Measurements from ENCODE around the gene CLPSL1.

The CLPSL1 gene

GRCh38 chr6:35798706-35799105 is 17.9 kb downstream of the CLPSL1 start:
- DNase-seq = no peak

GRCh38 chr6:35801148-35801547 is 20.3 kb downstream of the CLPSL1 start:
- no peak for DNase-seq

DNA sequence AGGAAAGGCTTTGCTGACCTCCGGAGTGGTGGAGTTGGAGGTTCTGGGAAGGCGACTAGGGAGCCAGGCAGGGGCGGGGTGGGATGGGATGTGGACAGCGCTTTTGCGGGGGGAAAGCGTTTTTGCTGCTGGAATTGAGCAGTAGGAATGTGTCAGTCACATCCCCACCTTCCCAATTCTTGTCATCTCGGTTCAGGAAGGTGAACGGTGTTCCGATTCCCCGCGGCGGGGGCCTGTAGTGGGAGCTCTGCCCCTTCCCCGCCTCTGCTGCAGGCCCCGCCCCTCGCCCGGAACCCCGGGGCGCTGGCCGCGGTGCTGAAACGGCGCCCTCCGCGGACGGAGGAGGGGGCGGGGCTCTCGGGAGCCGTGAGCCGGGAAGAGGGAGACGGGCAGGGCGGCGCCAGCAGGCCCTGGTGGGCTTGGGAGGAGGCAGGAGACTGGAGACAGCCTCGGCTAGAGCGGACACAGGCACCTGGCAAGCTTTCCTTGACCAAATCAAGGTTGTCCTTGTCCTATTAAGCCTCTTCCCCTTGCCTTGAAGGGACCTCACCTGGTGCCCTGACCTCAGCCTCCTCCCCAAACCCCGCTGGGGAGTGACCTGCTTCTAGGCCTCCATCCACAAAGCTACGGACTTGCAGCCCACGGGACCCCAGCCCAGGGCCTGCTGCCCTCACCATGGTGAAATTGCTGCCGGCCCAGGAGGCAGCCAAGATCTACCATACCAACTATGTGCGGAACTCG is 24.3 kb downstream of the CLPSL1 start, which contains the start of gene LHFPL5:
TSS of gene LHFPL5 (plus strand) at position 357 of the 741 bp plus-strand sequence. CDS start at position 676, 319 bp downstream.
- peak; percentile 4 for DNase-seq

DNA sequence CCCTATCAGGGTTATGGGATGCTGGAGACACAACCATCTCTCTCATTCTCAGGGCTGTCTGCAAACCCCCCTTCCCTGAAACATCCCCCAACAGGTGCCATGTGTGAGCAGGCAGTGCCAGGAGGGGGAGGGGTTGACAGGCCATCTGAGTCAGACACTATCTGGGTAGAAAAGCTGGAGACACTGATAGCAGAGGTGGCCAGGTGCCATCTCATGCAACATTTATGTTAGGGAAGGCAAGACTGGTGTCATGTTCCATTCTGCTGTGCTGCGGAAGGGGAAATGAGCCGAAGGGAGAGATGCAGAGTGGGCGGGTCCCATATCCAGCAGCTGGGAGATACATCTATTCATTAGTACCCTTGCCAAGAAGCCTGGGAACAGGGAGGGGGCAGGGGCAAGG is 27.9 kb downstream of the CLPSL1 start:
- no peak for DNase-seq

GRCh38 chr6:35809809-35810208 is 29.0 kb downstream of the CLPSL1 start:
- DNase-seq = no peak

- no peak for DNase-seq
Measured at GRCh38 chr6:35810971-35811698, 30.3 kb downstream of the CLPSL1 start.

GRCh38 chr6:35811699-35811995 is 30.8 kb downstream of the CLPSL1 start:
- DNase-seq = no peak

GRCh38 chr6:35817515-35817914 is 36.7 kb downstream of the CLPSL1 start:
- no peak for DNase-seq

- DNase-seq = no peak
Measured at GRCh38 chr6:35823601-35824000, 42.8 kb downstream of the CLPSL1 start.

GRCh38 chr6:35824552-35825192 is 43.9 kb downstream of the CLPSL1 start:
- DNase-seq = no peak

GRCh38 chr6:35829306-35829705 is 48.5 kb downstream of the CLPSL1 start:
- no peak for DNase-seq

- no peak for DNase-seq
Measured at GRCh38 chr6:35831257-35832007, 50.6 kb downstream of the CLPSL1 start.

- no peak for DNase-seq
Measured at GRCh38 chr6:35833536-35833935, 52.7 kb downstream of the CLPSL1 start.
